SH-SY5Y (cell line): ENCODE results near the gene PYGO1.

Source experiments
- GATA2 ChIP-seq: IDR thresholded peaks from 2 replicates; pipeline ENCODE4 v1.6.1; 2011; ENCODE audit warnings: mild to moderate bottlenecking, low read depth, low read length
- GATA3 ChIP-seq: IDR thresholded peaks from 2 replicates; pipeline ENCODE4 v1.6.1; 2011; ENCODE audit warnings: low read depth, mild to moderate bottlenecking, low read length, moderate library complexity

DNA sequence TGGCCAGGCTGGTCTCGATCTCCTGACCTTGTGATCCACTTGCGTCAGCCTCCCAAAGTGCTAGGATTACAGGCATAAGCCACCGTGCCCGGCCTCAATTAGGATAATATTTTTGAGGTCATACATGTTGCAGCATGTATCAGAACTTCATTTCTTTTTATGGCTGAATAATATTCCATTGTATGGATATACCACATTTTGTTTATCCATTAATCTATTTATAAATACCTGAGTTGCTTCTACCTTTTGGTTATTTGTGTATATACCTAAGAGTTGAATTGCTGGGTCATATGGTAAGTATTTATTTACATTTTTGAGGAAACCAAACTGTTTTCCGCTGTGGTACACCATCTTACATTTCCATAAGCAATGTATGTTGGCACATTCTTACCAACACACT, 18.1 kb upstream of the PYGO1 start:
- TF ChIP-seq GATA3 (no peak), GATA2 (no peak)
